AG04450 (cell line): ENCODE measurements around the gene TNFRSF4. TPM values are rescaled to one million over a fixed set of nuclear protein-coding genes. Genes with fewer than 3 reads are reported as not detected.

Experiments used
- CTCF ChIA-PET: fragments of 300-600, 350-600 bp; formaldehyde crosslinking; extraction: SDS; loops from one replicate; lab custom pipeline; 2022; ENCODE audit warnings: antibody characterized with exemption, inconsistent platforms; lab: Charles Lee
- POLR2A ChIA-PET: fragments of 350-600 bp; formaldehyde crosslinking; extraction: SDS; loops from one replicate; lab custom pipeline; 2021; ENCODE audit warnings: antibody characterized with exemption, inconsistent platforms; lab: Yijun Ruan, JAX
- DNase-seq: peaks from one replicate; pipeline ENCODE4 v3.0.0-alpha.2; 2011; ENCODE audit warnings: low read depth, low spot score
- H3K27ac ChIP-seq: one replicate; pipeline ENCODE4 v1.5.1; 2012; ENCODE audit warnings: low read depth, low read length, control low read depth
- H3K27me3 ChIP-seq: one replicate; pipeline ENCODE4 v1.6.0; 2012; ENCODE audit warnings: low read length; ENCODE audit not compliant: control insufficient read depth, insufficient read depth
- H3K4me3 ChIP-seq: 2 replicates; pipeline ENCODE4 v1.5.1; 2011; ENCODE audit warnings: mild to moderate bottlenecking, low read depth, low read length, control low read depth
- H3K9me3 ChIP-seq: 2 replicates; pipeline ENCODE4 v1.5.1; 2012; ENCODE audit warnings: low read length; ENCODE audit not compliant: control insufficient read depth, insufficient read depth
- polyA plus RNA-seq: library from polyadenylated mRNA; depleted of rRNA; stranded (reverse); fragments of >200 nt; gene quantifications from 2 replicates; pipeline ENCODE4 v1.2.3, GENCODE V29; 2011
- TF ChIP-seq, protein P1 (sequence below): IDR thresholded peaks from 2 replicates; pipeline ENCODE4 v1.5.1; 2011; ENCODE audit warnings: low read depth, low read length, control low read depth, inconsistent platforms

The TNFRSF4 gene
- polyA plus RNA-seq, 1 experiment: 0.07 TPM

- ChIA-PET CTCF (no interaction called here), POLR2A (no interaction called here)
- Histone ChIP-seq H3K27me3 (no peaks in the 10 kb centered on the region), H3K4me3 (no peak overlapping the region), H3K27ac (no peak overlapping the region), H3K9me3 (peaks cover 15% of the 10 kb centered on the region; the same call in 1 of the 2 replicates)
- TF ChIP-seq, protein P1, sequence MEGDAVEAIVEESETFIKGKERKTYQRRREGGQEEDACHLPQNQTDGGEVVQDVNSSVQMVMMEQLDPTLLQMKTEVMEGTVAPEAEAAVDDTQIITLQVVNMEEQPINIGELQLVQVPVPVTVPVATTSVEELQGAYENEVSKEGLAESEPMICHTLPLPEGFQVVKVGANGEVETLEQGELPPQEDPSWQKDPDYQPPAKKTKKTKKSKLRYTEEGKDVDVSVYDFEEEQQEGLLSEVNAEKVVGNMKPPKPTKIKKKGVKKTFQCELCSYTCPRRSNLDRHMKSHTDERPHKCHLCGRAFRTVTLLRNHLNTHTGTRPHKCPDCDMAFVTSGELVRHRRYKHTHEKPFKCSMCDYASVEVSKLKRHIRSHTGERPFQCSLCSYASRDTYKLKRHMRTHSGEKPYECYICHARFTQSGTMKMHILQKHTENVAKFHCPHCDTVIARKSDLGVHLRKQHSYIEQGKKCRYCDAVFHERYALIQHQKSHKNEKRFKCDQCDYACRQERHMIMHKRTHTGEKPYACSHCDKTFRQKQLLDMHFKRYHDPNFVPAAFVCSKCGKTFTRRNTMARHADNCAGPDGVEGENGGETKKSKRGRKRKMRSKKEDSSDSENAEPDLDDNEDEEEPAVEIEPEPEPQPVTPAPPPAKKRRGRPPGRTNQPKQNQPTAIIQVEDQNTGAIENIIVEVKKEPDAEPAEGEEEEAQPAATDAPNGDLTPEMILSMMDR: no peak
- no peak for DNase-seq
Observed at GRCh38 chr1:1237874-1238701, 24.1 kb upstream of the TNFRSF4 start.

GRCh38 chr1:1236945-1237873 lies 23.3 kb upstream of the TNFRSF4 start:
- Histone ChIP-seq H3K27ac (no peak overlapping the region), H3K27me3 (no peaks in the 10 kb centered on the region), H3K9me3 (peaks cover 21% of the 10 kb centered on the region), H3K4me3 (no peak overlapping the region)
- no peak for DNase-seq
- POLR2A ChIA-PET: no interaction called here
- CTCF ChIA-PET: no interaction called here
- TF ChIP-seq, protein P1: no peak

- Histone ChIP-seq H3K4me3 (no peak overlapping the region), H3K27ac (no peak overlapping the region), H3K27me3 (no peaks in the 10 kb centered on the region), H3K9me3 (peaks cover 21% of the 10 kb centered on the region)
- TF ChIP-seq, protein P1: no peak
- no peak for DNase-seq
- POLR2A ChIA-PET: no interaction called here
- CTCF ChIA-PET: no interaction called here
Observed at GRCh38 chr1:1236176-1236763, 22.3 kb upstream of the TNFRSF4 start.

GRCh38 chr1:1235016-1235744 lies 21.2 kb upstream of the TNFRSF4 start:
- Histone ChIP-seq H3K27me3 (no peaks in the 10 kb centered on the region), H3K4me3 (no peak overlapping the region), H3K9me3 (peaks cover 21% of the 10 kb centered on the region), H3K27ac (no peak overlapping the region)
- DNase-seq: no peak
- POLR2A ChIA-PET: no interaction called here
- CTCF ChIA-PET: no interaction called here
- TF ChIP-seq, protein P1: no peak
